NCI-H524 treated with DMSO at 0.1 percent for 48 hours (cell line): ENCODE measurements around the gene ARHGAP15.

Experiments used
- DNase-seq: peaks from one replicate; lab custom pipeline; 2025; lab: John Stamatoyannopoulos, UW

The ARHGAP15 gene

GRCh38 chr2:143632751-143633374 lies 503.6 kb downstream of the ARHGAP15 start:
- DNase-seq, result no peak

GRCh38 chr2:143633419-143633818 lies 504.2 kb downstream of the ARHGAP15 start:
- DNase-seq, result no peak

DNA sequence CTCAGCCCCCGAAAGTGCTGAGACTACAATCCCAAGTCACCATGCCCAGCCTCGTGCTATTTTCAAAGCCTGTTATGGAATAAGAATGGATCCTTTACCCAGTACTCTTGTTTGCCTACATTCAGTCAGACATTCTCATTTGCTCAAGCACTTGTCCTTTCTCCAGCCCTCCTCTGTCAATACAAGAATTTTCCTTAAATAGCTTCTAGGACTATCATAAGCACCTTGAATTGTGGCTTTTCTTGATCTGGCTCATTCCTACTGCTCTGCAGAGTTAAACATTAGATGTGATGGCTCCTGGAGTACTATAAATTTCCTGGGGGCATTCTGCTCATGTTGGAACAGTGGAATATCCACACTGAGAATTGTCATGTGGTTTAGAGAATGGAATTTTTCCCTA lies 506.1 kb downstream of the ARHGAP15 start:
- DNase-seq, result no peak

DNA sequence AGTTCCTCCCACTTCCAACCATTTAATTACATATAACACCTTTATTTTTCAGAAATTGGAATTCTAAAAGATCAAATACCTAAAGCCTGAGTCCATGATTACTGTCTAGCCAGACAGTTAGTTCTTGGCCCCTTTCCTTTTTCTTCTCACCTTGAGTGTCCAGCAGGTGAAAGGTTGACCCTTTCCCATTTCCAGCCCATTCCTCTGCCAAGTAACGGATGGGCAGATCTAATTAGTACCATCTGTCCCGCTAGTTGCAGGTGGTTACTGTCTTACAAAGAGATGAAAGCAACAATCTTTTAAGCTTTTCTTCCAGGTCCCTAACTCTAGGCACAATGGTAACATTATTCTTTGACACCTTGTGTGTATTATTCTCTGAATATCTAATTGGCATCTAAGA lies 506.7 kb downstream of the ARHGAP15 start:
- DNase-seq, result no peak

DNA sequence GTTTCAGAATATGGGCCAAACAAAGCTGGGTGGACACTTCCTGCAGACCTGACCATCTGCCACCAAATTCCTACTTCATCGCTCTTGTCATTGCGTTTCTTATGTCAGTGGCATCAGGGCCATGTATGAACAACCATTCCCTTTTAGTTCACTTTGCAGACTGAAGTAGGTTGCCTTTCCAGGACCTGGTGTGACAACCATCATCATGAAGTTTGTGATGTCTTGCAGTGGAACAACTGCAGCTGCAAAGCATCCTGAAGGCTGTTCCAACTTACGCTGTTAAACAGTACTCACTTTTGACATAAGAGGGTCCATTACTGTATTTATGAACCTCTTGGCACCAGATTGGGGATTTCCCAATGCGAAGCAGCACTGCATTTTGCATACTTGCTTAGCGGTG lies 511.6 kb downstream of the ARHGAP15 start:
- no peak for DNase-seq

DNA sequence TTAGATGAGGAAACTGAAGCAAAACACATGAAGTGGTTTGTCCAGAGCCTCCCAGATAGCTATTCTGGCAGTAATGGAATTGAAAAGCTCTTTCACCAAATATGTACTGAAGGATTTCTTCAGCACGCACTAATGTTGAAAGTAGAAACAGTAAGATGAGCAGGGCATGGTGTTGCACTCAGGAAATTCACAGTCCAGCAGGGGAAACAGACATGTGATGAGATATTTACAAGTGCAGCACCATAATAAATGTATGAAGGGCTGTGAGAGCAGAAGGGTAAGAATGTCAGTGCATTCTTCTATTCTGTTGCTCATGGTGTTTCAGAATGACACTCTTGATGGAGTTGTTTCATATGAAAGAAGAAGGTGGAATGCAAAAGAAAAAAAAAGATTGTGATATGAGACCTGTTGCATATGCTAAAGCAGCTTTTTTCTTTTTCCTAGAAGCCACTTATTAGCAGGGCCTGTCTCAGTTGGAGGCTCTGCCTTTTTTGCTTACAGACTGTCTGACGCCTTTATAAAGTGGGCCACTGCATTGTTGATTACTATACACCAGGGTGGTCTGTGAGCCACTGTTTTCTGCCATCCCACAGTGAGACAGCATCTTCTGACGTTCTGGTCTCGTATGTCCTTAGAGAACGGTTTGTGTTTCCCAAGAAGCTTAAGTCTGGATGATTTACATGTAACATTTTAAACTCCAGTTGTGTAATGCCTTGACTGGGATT lies 516.9 kb downstream of the ARHGAP15 start:
- no peak for DNase-seq

DNA sequence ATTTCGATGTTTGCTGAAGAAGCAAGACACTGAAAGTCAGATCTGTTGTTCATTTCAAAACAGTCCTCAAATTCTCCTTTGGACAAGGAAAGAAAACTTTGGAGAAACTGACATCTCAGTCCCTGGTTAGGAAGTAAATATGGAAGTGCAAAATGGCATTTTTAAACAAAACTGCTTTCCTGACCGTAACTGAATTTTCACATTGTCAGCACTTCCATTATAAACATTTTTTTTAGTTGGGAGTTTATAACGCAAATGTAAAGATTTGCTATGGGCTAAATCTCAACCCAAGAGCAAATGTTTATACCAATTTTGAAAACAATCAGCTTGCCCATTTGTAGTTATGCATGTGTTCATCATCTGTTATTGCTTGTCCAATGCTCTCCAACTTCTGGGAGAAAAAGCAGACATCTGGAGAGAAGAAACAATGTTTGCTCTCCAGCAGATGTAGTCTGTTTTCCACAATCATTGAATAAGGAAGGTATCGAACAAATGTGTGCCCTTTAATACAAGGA lies 520.1 kb downstream of the ARHGAP15 start:
- no peak for DNase-seq

- DNase-seq, result no peak
Measured at GRCh38 chr2:143652692-143653091, 523.5 kb downstream of the ARHGAP15 start.

- DNase-seq, result no peak
Measured at GRCh38 chr2:143668234-143668633, 539.0 kb downstream of the ARHGAP15 start.

DNA sequence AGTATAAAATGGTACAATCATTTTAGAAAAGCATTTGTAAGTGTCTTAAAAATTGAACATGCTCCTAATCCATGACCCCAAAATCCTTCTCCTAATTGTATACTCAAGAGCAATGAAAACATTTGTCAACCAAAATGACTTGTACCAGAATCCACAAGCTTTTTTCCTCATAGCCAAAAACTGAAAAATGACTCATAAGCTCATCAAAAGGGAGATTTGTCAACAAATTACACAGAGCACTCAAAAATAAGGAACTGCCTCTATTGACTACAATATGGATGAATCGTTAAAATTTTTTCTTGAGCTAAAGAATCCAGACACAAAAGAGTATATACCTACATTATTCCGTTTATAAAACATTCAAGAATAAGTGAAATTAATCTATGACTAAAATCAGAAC lies 544.8 kb downstream of the ARHGAP15 start:
- no peak for DNase-seq

DNA sequence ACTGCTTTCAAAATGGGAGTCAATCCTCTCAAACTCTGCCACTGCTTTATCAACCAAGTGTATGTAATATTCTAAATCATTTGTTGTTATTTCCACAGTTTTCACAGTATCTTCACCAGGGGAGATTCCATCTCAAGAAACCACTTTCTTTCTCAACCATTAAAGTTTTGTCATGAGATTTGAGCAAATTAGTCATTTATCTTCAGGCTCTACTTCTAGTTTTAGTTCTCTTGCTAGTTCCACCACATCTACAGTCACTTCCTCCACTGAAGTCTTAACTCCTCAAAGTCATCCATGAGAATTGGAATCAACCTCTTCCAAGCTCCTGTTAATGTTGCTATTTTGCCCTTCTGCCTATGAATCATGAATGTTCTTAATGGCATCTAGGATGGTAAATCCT lies 545.8 kb downstream of the ARHGAP15 start:
- DNase-seq, result no peak

DNA sequence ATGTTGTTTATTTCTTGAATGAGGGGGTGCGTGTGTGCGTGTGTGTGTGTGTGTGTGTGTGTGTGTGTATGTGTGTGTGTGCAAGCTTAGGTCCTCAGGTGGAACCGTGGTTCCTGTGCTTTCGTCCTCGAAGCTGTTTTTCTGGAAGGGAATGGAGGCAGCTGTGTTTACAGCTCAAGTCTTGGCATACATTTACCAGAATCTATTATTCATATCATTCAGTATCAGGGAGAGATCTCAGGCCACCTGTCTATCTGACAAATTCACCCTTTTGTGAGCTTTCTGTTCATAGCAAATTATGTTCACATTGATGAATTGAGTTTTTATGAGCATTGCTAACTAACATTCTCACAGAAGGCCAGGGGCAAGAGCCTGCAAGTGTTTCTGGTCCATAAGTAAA lies 550.4 kb downstream of the ARHGAP15 start:
- no peak for DNase-seq

GRCh38 chr2:143680885-143681405 lies 551.7 kb downstream of the ARHGAP15 start:
- no peak for DNase-seq

DNA sequence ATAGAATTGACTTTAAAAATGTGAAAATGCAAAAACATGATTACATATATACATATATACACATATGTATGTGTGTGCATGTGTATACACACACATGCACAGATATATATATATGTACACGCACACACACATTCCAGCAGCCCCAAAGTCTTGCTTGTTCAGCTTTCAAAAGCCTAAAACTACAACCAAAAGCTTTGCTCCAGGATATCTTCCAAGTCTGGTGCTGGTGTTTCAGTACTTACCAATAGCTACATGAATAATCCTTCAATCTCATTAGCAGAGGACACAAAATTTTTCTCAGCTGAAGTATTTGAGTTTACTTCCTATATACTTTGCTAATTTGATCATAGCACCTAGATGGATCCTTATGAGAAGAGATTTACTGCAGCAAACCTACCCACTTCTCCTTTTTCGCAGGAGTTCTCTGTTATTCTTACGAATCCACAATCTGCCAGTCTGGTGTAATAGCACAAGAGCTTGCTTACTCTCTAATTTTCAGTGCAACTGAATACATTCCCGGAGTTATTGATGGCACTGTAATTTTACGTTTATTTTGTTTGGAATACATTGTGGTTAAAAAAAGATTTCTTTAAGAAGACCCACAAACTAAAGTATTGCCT lies 553.3 kb downstream of the ARHGAP15 start:
- DNase-seq, result no peak

DNA sequence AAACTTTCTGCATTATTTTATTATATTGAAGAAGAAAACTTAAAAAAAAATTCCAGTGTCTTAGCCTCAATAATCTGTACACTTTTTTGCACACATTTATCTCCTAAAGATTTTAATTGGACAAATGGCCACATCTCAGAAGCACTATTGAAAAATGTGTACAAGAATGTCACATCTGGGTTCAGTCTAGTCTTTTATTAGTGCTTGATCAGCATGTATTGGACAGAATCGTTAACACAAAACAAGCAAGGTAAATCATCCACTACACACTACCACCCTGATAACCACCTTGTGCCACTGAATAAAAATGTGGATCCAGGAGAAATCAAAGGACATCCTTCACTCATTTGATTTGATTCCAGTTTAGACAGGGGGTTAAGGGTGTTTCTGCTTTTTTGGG lies 554.8 kb downstream of the ARHGAP15 start:
- no peak for DNase-seq

- DNase-seq, result peak; percentile 81
Measured at GRCh38 chr2:143684551-143685320, 555.5 kb downstream of the ARHGAP15 start.

DNA sequence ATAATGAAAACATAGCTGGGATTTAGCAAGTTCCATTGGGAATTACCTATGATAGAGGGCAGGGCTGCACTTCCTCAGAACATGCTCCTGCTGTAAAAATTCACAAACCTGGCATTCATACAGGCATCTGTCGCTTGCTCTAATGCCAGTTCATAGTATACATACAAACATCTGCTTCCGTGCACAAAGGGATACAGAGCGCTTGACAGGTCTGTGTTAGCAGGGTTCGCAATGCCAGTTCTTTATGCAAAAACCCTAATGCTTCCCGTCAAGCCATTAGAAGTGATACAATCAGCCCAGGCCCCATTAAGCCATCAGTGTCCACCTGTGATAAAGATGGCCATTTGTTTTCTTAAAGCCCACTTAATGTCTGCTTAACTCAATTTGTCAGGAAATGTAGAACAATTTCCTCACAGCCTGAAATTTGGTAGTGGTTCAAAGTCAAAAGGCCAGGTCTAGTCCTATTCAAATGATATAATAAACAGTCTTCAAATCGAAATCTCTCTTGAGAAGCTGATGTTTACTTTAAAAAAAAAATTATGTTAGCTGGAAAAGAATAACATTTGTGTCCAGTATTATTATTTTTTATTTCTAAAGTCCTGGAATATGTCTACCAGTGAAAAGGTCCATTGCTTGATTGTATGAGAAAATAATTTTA lies 556.3 kb downstream of the ARHGAP15 start:
- peak; percentile 91 for DNase-seq

GRCh38 chr2:143686585-143687164 lies 557.5 kb downstream of the ARHGAP15 start:
- DNase-seq, result no peak

- no peak for DNase-seq
Measured at GRCh38 chr2:143688248-143688647, 559.0 kb downstream of the ARHGAP15 start.

DNA sequence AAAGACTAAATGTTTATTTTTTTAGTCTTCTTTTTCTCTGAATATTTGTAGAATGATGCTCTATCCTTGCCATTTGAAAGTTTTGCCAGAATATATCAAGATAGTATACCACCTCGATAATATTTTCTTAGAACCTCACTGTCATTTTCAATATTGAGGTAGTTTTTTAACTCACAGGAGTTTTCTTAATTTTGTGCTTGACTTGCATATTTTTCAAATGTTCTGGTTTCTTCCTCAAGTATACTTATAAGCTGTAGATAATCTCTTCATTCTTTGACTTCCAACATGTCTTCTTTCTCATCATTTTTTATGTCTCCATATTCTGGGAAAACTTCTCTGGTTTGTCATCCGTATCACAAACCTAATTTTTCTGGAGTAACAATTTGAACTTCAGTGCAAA lies 559.6 kb downstream of the ARHGAP15 start:
- DNase-seq, result no peak

GRCh38 chr2:143689541-143689940 lies 560.3 kb downstream of the ARHGAP15 start:
- DNase-seq, result no peak
